HG02840 (cell line): ENCODE data around the gene ERRFI1.
A peak's percentile ranks its signal among the peaks of the same experiment; 100 is the strongest.
"Not testable (repeated sequence)": the region's sequence is repeated elsewhere in the genome, so short reads cannot be mapped to it uniquely, and the experiment has no call there.

Experiments
- ATAC-seq: cut with Tn5 transposase; IDR thresholded peaks from one replicate; pipeline ENCODE4 v1.9.1; 2021; ENCODE audit warnings: mild to moderate bottlenecking, moderate library complexity, moderate number of reproducible peaks; ENCODE audit not compliant: unreplicated experiment, low FRiP score

Gene ERRFI1, protein sequence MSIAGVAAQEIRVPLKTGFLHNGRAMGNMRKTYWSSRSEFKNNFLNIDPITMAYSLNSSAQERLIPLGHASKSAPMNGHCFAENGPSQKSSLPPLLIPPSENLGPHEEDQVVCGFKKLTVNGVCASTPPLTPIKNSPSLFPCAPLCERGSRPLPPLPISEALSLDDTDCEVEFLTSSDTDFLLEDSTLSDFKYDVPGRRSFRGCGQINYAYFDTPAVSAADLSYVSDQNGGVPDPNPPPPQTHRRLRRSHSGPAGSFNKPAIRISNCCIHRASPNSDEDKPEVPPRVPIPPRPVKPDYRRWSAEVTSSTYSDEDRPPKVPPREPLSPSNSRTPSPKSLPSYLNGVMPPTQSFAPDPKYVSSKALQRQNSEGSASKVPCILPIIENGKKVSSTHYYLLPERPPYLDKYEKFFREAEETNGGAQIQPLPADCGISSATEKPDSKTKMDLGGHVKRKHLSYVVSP

DNA sequence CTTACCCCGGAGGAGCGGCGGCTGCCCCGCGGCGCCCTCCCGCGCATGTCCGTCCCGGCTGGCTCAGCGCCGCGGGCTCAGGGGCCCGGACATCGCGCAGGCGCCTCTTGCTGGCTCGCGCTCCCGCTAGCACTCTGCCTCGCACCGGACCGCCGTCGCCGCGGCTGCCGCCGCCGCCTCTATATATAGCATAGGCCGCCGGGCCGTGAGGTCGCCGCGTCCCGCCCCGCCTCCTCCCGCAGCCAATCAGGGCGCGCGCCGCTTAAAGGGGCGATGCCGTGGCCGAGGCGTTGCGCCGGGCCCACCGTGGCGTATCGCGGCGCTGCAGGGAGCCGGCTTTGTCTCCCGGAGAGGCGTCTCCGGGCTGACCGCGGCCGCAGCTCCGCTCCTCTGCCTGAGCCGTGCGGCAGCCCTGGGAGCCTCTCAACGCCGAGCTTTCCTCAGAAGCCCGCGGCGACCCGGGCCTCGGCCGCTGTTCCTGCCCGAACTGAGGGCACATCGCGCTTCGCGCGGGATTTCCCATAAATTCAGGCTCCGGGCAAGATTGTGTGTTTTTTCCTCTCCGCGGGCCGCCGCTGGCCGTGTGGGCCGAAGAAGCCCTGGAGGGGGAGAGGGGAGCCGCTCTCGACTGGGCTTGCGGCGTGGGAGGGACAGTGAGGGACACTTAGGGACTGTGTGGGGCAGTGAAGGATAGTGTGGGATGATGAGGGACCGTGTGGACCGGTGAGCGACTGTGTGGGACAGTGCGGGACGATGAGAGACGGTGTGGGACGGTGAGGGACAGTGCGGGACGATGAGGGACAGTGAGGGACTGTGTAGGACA lies at the start of gene ERRFI1:
ERRFI1 (minus strand) TSS at position 157 of the 823 bp plus-strand sequence. CDS start 10,690 bp downstream, outside the sequence.
- ATAC-seq, result peak; percentile 79

DNA sequence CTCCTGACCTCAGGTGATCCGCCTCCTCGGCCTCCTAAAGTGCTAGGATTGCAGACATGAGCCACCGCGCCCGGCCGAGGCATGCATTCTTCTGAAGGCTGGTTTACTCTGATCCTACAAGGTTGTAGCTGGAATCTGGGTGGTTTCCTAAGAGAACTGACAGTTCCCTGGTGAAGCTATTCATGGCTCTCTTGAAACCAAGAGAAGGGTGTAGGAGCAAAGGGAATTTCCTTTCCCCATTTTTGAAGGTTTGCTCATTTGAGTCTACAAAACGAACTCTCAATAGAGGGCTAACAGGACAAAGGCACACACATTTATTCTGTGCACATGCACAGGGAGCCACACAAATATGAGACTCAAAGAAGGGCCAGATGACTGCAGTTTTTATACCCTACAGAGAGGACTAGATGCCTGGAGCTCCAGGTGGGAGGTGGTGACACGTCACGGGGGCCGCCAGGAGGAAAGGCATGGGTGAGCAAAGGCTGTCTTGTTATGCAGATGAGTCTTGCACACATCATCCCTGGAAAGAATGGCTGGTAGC lies 49.5 kb upstream of the ERRFI1 start:
- ATAC-seq, result no peak

DNA sequence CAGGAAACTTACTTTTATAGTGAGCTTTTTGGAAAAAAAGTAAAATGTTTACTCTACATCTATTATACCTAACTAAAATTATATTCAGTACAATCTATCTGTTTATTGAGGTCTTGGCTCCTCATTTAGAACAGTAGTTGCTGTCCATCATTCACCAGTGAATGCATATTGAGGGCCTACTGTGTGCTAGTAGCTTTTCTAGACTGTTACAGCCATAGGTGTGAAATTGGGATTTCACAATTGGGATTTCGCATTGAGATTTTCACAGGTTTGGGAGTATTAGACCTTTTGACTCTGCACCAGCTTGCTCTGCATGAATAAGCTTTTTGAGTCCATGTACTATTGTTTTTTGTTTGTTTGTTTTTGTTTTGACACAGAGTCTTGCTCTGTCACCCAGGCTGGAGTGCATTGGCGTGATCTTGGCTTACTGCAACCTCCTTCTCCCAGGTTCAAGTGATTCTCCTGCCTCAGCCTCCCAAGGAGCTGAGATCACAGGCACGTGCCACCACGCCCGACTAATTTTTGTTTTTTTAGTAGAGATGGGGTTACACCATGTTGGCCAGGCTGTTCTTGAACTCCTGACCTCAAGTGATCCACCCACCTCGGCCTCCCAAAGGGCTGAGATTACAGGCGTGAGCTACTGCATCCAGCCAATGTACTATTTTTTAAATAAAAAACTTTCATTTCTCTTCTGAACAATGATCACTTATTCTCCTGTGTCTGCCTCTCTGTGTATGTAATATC lies 47.2 kb upstream of the ERRFI1 start:
- ATAC-seq, result no peak

DNA sequence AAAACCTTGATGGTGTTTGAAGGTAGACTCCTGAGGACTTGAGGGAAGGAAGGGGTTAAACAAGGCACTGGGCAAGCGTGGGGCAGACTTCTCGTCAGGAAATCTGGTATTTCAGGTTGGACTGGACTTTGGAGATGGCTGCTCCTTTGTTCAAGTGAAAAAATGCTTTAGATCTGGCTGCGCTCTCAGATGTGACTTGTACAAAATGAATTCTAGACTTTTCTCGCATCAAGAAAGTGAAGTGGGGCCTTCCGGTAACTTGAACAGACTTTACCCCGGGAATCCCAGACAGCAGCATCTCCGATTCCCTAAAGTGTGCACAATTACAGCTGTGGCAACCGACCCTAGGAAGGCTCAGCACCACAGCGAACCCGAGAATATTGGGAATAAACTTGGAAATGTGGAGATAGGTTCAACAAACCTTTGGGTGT lies 44.3 kb upstream of the ERRFI1 start:
- no peak for ATAC-seq

DNA sequence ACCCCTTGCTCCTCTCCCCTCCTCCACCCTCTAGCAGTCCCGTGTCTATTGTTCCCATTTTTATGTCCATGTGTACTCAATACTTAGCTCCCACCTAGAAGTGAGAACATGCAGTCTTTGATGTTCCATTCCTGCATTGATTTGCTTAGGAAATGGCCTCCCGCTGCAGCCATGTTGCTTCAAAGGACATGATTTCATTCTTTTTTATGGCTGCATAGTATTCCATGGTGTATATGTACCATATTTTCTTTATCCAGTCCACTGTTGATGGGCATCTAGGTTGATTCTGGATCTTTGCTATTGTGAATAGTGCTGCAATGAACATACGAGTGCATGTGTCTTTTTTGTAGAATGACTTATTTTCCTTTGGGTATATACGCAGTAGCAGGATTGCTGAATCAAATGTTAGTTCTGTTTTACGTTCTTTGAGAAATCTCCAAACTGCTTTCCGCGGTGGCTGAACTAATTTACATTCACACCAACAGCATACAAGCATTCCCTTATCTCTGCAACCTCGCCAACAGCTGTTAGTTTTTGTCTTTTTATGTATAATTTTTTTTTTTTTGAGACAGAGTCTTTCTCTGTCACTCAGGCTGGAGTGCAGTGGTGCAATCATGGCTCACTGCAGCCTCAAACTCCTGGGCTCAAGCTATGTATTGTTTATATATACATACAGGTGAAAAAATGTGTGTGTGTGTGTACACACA lies 43.7 kb upstream of the ERRFI1 start:
- not testable (repeated sequence) for ATAC-seq

DNA sequence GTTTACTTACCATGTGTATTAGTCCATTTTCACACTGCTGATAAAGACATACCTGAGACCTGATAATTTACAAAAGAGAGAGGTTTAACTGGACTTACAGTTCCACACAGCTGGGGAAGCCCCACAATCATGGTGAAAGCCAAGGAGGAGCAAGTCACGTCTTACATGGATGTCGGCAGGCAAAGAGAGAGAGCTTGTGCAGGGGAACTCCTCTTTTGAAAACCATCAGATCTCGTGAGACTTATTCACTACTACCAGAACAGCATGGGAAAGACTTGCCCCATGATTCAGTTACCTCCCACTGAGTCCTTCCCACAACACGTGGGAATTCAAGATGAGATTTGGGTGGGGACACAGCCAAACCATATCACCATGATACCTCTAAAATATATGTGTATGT lies 39.3 kb upstream of the ERRFI1 start:
- no peak for ATAC-seq

DNA sequence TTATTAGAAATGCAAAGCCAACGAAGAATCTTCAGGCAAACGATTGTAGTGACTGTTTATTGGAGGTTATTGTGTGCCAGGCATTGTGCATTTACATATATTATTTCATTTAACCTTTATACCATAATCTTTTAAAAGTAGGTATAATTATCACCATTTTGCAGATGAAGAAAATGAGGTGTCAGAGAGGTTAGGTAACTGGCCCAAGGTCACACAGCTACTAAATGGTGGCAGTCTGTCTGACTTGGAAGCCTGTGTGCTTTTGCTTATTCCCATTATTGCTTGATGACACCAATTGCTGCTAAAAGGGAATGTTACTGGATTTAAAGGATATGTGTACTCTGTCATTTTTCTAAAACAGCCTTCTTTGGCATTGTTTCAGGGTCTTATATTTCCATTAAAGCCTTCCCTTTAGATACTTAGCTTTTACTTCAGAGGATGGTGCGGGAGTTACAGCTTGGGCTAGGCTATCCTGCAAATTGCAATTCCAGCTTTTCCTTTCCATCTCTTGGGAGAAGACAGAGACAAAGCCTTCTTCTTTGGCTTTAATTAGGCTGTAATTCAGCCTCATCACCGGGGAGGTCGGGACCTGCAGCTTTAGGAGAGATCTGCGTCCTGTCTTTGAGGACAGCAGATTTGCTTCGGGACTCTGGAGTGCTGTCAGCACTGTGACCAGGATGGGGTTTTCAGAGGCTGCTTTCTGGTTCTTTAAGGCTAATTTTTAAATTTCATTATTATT lies 37.4 kb upstream of the ERRFI1 start:
- ATAC-seq, result no peak

DNA sequence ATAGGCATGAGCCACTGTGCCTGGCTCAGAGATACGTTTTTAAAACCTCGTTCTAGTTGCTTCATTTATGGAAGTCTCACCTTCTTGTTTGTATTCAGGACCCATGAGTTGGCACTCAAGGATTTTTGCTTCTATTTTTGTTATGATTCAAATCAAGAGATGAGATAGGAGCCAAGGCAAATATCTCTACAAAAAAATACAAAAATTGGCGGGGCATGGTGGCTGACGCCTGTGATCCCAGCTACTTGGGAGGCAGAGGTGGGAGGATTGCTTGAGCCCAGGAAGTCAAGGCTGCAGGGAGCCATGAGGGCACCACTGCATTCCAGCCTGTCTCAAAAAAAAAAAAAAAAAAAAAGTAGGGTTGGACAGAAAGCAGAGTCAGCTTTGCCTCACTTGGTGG lies 36.8 kb upstream of the ERRFI1 start:
- ATAC-seq, result no peak

DNA sequence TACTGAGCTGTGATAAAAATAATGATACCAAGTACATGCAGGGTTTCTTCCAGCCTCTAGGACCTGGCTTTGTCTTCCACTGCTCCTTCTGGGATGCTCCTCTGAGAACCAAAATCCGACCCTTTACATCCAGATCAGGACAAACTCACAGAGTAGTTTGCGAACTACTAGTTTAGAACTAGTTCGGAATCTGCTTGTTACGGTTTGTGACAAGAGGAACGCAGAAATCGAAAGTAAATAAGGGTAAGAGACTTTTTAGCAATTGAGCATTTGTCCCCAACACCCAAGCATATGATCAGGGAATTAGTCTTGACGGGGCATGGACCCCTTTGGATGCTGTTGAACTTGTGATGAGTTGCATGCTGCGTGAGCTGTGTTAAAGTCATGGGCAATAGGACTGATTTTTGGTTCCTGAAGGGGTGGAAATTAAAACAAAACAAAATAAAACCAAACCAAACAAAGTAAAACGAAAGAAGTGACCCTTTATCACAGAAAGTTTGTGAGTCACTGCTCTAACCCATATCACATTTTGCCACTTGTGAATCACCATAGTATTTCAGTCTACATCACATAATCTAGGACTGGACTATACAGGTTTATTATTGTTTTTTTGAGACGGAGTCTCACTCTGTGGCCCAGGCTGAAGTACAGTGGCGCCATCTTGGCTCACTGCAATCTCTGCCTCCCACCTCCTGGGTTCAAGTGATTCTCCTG lies 35.7 kb upstream of the ERRFI1 start:
- ATAC-seq, result no peak

DNA sequence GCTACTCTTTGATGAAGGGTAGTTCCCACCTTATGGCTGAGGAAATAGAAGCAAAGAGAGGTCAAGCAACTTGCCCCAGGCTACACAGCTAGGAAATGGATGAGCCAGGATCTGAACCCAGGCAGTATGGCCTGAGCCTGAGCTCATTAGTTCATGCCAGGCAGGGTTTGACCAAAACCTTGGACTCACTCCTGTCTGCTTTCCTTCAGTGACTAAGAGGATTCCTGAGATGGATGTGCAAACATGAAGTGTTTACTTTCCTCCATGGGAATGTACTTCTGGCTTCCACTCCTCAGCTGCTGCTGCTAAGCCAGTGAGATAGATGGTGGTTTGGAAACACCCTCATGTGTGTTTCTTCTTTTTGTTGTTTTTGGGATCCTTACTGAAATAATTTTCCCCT lies 35.1 kb upstream of the ERRFI1 start:
- ATAC-seq, result no peak

DNA sequence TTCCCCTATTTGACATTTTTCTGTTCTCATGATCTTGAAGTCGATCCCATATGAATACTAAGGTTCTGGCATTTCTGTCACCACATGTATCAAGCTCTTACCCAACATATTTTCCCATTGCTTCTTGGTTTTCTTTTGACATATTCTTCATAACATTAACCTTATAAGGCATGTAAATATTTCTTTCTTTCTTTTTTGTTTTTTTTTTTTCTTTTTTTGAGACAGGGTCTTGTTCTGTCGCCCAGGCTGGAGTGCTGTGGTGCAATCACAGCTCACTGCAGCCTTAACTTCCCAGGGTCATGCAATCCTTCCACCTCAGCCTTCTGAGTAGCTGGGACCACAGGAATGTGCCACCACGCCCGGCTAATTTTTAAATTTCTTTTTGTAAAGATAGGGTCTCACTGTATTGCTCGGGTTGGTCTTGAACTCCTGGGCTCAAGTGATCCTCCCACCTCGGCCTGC lies 33.1 kb upstream of the ERRFI1 start:
- no peak for ATAC-seq

DNA sequence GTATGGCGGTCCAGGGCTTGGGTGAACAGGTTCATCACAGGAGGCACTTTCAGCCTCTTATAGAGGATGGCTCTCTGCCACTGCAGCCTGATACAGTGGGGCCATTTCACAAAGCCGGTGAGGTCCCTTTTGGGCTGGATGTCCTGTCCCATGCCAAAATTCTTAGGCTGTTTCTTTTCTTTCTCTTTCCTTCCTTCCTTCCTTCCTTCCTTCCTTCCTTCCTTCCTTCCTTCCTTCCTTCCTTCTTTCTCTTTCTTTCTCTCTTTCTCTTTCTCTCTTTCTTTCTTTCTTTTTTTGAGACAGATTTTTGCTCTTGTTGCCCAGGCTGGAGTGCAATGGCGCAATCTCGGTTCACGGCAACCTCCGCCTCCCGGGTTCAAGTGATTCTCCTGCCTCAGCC lies 31.7 kb upstream of the ERRFI1 start:
- not testable (repeated sequence) for ATAC-seq

DNA sequence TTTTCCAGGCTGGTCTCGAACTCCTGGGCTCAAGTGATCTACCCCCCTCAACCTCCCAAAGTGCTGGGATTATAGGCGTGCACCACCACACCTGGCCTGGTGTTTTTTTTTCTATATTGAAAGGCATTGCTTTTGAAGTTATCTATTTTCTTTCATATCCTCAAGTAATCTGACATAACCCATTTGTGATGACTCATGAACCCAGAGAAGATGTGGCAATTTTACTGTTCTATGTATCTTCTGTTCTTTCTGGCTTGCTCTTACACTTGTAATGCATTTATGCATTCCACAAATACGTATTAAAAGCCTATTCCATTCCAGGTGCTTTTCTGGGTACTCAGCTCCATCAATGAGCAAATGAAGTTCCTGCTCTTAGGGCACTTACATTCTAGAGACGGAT lies 29.9 kb upstream of the ERRFI1 start:
- no peak for ATAC-seq

DNA sequence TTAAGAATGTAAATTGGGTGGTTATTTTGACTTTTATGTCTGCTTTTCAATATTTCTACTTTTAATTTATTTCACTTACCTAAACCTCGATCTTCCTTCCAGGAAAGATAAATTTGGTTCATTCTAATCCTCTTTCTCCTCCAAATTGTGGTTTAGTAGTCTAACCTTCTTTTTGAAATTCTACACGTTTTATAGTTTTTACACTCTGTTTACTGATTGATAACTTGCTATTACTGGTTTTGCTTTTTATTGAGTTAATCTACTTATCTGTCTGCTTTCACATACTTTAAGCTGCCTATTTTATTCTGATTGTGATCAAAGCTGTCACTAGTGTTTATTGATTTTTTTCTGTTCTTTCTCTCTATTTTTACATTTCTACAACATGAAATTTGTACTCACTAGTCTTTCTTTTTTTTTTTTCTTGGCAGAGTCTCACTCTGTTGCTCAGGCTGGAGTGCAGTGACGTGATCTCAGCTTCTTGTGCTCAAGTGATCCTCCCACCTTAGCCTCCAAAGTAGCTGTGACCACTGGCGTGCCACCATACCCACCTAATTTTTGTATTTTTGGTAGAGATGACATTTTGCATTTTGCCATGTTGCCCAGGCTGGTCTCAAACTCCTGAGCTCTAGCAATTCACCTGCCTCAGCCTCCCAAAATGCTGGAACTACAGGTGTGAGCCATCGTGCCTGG lies 27.9 kb upstream of the ERRFI1 start:
- no peak for ATAC-seq

DNA sequence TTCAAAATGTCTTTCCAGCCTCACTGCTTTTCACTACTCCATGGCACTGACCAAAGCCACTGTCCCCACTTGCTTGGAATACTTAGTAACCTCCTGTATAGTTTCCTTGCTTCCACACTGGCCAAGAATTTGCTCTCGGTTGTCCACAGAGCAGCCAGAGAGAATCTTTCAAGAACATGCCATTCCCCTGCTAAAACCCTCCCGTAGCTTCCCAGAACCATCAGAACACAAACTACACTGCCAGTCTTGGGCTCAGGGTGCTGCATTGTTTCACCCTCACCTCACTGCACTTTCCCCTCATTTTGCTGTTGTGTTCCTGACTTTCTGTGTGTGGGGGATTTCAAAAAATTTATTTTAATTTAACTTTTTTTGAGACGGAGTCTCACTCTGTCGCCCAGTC lies 25.5 kb upstream of the ERRFI1 start:
- ATAC-seq, result no peak

DNA sequence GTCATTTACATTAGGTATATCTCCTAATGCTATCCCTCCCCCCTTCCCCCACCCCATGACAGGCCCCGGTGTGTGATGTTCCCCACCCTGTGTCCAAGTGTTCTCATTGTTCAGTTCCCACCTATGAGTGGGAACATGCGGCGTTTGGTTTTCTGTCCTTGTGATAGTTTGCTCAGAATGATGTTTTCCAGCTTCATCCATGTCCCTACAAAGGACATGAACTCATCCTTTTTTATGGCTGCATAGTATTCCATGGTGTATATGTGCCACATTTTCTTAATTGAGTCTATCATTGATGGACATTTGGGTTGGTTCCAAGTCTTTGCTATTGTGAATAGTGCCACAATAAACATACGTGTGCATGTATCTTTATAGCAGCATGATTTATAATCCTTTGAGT lies 23.1 kb upstream of the ERRFI1 start:
- not testable (repeated sequence) for ATAC-seq

DNA sequence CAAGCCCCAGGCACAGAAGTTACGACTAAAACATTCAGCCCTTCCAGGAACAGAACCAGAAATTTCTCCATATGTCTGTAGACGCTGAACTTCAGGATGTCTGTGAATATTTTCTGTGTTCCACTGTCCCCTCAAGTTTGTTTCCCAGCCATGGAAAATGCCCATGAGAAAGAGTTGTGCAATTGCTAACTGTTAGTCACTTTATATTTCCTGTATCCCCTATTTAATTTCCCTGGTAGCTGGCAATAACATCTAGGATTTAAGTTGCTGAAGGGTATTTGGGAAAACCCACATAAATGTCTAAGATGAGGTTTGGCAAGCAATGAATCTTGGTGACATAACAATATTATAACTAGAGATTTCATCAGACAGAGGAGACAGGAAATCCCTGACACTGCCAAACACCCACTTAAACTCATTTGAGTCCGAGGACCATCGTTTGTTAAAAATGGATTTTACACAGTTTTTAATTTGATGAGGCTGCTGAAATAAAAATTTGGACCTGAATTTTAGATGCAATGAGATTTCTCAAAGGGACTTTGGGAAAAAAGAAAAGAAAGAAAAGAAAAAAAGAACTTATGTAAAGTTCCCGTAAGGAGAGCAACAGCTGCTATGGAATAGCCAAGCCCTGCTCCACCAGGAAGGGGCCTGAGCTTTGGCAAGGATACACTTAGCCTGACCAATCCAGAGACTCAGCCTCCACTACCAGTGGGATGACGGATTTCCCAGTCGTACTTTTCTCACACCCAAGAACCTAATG lies 21.8 kb upstream of the ERRFI1 start:
- no peak for ATAC-seq
